ENCODE data around the gene XPO4. TPM values are rescaled to one million over a fixed set of nuclear protein-coding genes. Genes with fewer than 3 reads are reported as not detected.

The XPO4 gene
- total and polyA plus RNA-seq, 3 donors from 2014 or later: 13.0 to 31.4 (median 27.6) TPM

DNA sequence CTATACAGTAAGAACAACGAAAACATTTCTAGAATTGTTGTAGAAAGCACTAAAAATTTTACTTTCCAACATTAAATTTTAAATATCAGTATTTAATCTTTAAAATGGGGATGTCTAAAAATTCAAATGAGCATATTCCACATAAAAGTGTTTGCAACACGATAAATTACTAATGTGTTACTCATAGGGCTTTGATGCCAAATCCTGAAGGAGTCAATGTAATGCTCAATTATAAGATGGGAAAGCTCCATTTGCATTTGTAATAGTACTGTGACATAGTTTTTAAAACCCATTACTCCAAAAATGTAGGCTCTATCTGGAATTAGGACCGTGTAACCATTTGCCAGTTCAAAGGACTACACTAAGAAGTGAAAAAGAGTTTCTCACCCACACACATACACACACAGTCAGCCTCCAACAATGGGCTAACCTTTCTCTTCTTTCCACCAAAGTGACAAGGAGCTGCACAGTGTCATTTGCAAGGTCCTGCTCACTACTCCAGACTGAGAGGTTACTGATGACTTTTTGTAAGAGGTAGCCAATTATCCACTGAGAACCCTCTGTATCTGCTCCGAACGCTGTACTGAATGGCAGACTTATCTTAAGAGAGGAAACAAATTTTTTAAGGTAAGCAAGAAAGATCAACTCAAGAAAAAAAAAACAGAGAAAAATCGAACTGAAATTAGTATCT is 102.7 kb downstream of the XPO4 start:
- no peak overlapping the region for H3K4me3 ChIP-seq
- TF ChIP-seq POLR2A (IDR thresholded peaks at IDR 0.05) (no peak), CTCF (IDR thresholded peaks at IDR 0.05) (no peak)
- 80 to 85% methylated on average over 6 of the region's 6 CpGs for WGBS, 2 donors
- no peak overlapping the region for H3K27ac ChIP-seq
- H3K9me3 ChIP-seq: no peaks in the 10 kb centered on the region
- intact Hi-C loops (cut with DNase I; ENCODE audit: low total_unique reads): no loop called here
- no peaks in the 10 kb centered on the region for H3K4me1 ChIP-seq
- no peak for DNase-seq
- H3K36me3 ChIP-seq (ENCODE audit: low read depth, missing control alignments): no peaks in the 10 kb centered on the region
- no peaks in the 10 kb centered on the region for H3K27me3 ChIP-seq

- Histone ChIP-seq H3K9me3 (no peaks in the 10 kb centered on the region), H3K27me3 (no peaks in the 10 kb centered on the region), H3K36me3 (ENCODE audit: low read depth, missing control alignments) (no peaks in the 10 kb centered on the region), H3K27ac (no peak overlapping the region), H3K4me1 (no peaks in the 10 kb centered on the region), H3K4me3 (no peak overlapping the region)
- no peak for DNase-seq
- 81 to 90% methylated on average over 4 of the region's 4 CpGs for WGBS, 2 donors
- TF ChIP-seq CTCF (IDR thresholded peaks at IDR 0.05): no peak
- TF ChIP-seq POLR2A (IDR thresholded peaks at IDR 0.05): no peak
- intact Hi-C loops (cut with DNase I; ENCODE audit: low total_unique reads): no loop called here
These were observed 104.5 kb downstream of the XPO4 start for GRCh38 chr13:20798027-20798426.

DNA sequence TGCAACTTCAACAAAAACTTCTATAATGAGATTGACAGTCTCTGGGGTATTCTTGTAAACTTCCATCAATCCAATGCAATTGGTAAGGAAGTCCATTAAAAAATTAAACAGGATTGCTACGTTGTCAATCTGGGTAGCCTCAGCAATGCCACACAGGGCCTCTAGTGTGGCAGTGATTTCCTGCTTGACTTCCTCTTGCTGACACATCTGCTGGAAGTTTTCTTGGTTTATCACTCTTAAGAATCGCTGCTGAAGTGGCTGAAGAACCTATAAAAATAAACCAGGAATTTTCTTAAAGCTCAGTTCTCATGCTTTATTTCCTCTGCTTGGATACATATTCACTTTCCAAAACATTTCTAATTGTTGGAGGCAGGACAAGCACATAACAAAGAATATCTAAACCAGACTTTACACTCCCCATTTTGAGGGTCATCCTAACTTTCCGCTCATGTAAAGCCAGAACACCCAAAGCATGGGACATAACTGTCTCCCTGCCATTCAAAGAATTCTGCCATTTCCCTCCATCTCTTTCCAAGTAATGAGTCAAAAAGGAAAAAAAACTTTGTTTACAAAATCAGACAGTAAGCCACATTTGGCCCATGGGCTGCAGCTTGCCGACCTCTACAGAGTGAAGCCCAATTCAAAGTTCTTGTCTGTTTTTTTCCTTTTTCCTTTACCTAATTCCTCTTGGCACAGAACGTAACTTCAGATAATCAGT is 105.6 kb downstream of the XPO4 start:
- 80 to 86% methylated on average over 5 of the region's 5 CpGs for WGBS, 2 donors
- H3K9me3 ChIP-seq: no peaks in the 10 kb centered on the region
- no peak overlapping the region for H3K4me3 ChIP-seq
- TF ChIP-seq CTCF (IDR thresholded peaks at IDR 0.05) (no peak), POLR2A (IDR thresholded peaks at IDR 0.05) (no peak)
- no peaks in the 10 kb centered on the region for H3K36me3 ChIP-seq (ENCODE audit: low read depth, missing control alignments)
- H3K27me3 ChIP-seq: no peaks in the 10 kb centered on the region
- no peak for DNase-seq
- H3K4me1 ChIP-seq: no peaks in the 10 kb centered on the region
- intact Hi-C loops (cut with DNase I; ENCODE audit: low total_unique reads): no loop called here
- no peak overlapping the region for H3K27ac ChIP-seq

- Histone ChIP-seq H3K4me1 (no peaks in the 10 kb centered on the region), H3K27ac (no peak overlapping the region), H3K27me3 (no peaks in the 10 kb centered on the region), H3K9me3 (no peaks in the 10 kb centered on the region), H3K36me3 (ENCODE audit: low read depth, missing control alignments) (no peaks in the 10 kb centered on the region), H3K4me3 (no peak overlapping the region)
- TF ChIP-seq POLR2A (IDR thresholded peaks at IDR 0.05): no peak
- TF ChIP-seq CTCF (IDR thresholded peaks at IDR 0.05): no peak
- DNase-seq: no peak
- intact Hi-C loops (cut with DNase I; ENCODE audit: low total_unique reads): no loop called here
- 93 to 98% methylated on average over 5 to 7 of the region's 7 CpGs for WGBS, 2 donors
These were observed 112.9 kb downstream of the XPO4 start for GRCh38 chr13:20789665-20790064.
